Upper lobe of left lung (tissue), 6 donors: ENCODE data around the gene CTSS. TPM values are rescaled to one million over a fixed set of nuclear protein-coding genes. Genes with fewer than 3 reads are reported as not detected.
A peak's percentile ranks its signal among the peaks of the same experiment; 100 is the strongest.
"Not testable (repeated sequence)": the region's sequence is repeated elsewhere in the genome, so short reads cannot be mapped to it uniquely, and the experiment has no call there.

Experiments used
- ATAC-seq, 2 donors: fragments of 200-7000 bp; cut with Tn5 transposase; one replicate each; pipeline ENCODE4 v1.9.1; 2022; ENCODE audit warnings: mild to moderate bottlenecking in 2 of 2, moderate library complexity in 2 of 2; ENCODE audit not compliant: low FRiP score in 2 of 2
- DNase-seq, 2 donors: peaks; one replicate each; pipeline ENCODE4 v3.0.0-alpha.2; 2019 to 2020
- H3K27ac ChIP-seq, 4 donors: fragments of 200-600 bp; sonication (generic); one replicate each; pipeline ENCODE4 v1.5.1; 2016 to 2019
- H3K27me3 ChIP-seq, 4 donors: fragments of 200-600 bp; sonication (generic); one replicate each; pipeline ENCODE4 v1.5.1; 2017 to 2019
- H3K36me3 ChIP-seq, 4 donors: fragments of 200-600 bp; sonication (generic); one replicate each; pipeline ENCODE4 v1.5.1; 2016 to 2019
- H3K4me1 ChIP-seq, 4 donors: fragments of 200-600 bp; sonication (generic); one replicate each; pipeline ENCODE4 v1.5.1; 2018 to 2019
- H3K4me3 ChIP-seq, 4 donors: fragments of 200-600 bp; sonication (generic); one replicate each; pipeline ENCODE4 v1.5.1; 2017 to 2019; ENCODE audit warnings: mild to moderate bottlenecking in 2 of 4, moderate library complexity in 1 of 4
- H3K9me3 ChIP-seq, 4 donors: fragments of 200-600 bp; sonication (generic); one replicate each; pipeline ENCODE4 v1.5.1; 2018 to 2019
- CTCF ChIP-seq, 6 experiments: fragments of 450-650 bp in 4 of 6; fragments of 200-600 bp in 2 of 6; sonication (generic) in 2 of 6; IDR thresholded peaks; one replicate each; pipeline ENCODE4 v1.5.1; 2016 to 2019; ENCODE audit warnings: antibody characterized with exemption in 6 of 6
- EP300 ChIP-seq, 4 donors: sonication (generic); formaldehyde crosslinking; IDR thresholded peaks; one replicate each; pipeline ENCODE4 v1.5.1; 2017; ENCODE audit warnings: antibody characterized with exemption in 4 of 4, control low read depth in 2 of 4
- POLR2A ChIP-seq, 4 donors: fragments of 450-650 bp; IDR thresholded peaks; one replicate each; pipeline ENCODE4 v1.5.1; 2016 to 2017; ENCODE audit warnings: antibody characterized with exemption in 4 of 4, mild to moderate bottlenecking in 2 of 4
- POLR2AphosphoS5 ChIP-seq, 2 donors: sonication (generic); formaldehyde crosslinking; IDR thresholded peaks; one replicate each; pipeline ENCODE4 v1.5.1; 2017; ENCODE audit warnings: antibody characterized with exemption in 2 of 2
- WGBS, 2 donors: methylation state at CpG; one replicate each; pipeline ENCODE4 v1.1.5; 2017 to 2018; 5-methylcytosine and 5-hydroxymethylcytosine counted together
- total RNA-seq, 6 donors: library from RNA; depleted of rRNA in 4 of 6; stranded (reverse); fragments of >200 nt in 4 of 6; gene quantifications; one replicate each; pipeline versions ENCODE4 v1.1.0 to v1.2.1, GENCODE V29; 2016 to 2021
- donor health status: DM: no; HTN: no; CAD: no; lungs with moderate emphysema.
- donor health status: DM: no; HTN: yes; CAD: no; lungs with severe emphysema.

Gene CTSS
- total RNA-seq, 6 donors from 2014 or later, result 153 to 625 (median 455) TPM

DNA sequence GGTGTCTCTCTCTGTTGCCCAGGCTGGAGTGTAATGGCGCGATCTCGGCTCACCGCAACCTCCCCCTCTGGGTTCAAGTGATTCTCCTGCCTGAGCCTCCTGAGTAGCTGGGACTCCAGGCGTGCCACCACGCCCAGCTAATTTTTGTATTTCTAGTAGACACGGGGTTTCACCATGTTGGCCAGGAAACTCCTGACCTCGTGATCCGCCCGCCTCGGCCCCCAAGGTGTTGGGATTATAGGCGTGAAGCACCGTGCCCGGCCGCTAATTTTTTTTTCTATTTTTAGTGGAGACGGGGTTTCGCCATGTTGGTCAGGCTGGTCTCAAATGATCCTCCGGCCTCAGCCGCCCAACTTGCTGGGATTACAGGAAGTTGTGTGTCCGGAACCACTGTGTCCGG, 45.5 kb downstream of the CTSS start:
- Histone ChIP-seq H3K4me1 (no peaks in the 10 kb centered on the region), H3K36me3 (no peaks in the 10 kb centered on the region), H3K9me3 (no peaks in the 10 kb centered on the region), H3K27ac (no peak overlapping the region), H3K27me3 (no peaks in the 10 kb centered on the region), H3K4me3 (no peak overlapping the region)
- TF ChIP-seq POLR2AphosphoS5 (IDR thresholded peaks at IDR 0.05) (no peak), CTCF (IDR thresholded peaks at IDR 0.05) (no peak), EP300 (IDR thresholded peaks at IDR 0.05) (no peak), POLR2A (IDR thresholded peaks at IDR 0.05) (no peak)
- WGBS, 2 donors, result 95 to 96% methylated on average over 21 of the region's 21 CpGs
- DNase-seq, result peak in 1 of 2 donors; percentile 38
- no peak for ATAC-seq

DNA sequence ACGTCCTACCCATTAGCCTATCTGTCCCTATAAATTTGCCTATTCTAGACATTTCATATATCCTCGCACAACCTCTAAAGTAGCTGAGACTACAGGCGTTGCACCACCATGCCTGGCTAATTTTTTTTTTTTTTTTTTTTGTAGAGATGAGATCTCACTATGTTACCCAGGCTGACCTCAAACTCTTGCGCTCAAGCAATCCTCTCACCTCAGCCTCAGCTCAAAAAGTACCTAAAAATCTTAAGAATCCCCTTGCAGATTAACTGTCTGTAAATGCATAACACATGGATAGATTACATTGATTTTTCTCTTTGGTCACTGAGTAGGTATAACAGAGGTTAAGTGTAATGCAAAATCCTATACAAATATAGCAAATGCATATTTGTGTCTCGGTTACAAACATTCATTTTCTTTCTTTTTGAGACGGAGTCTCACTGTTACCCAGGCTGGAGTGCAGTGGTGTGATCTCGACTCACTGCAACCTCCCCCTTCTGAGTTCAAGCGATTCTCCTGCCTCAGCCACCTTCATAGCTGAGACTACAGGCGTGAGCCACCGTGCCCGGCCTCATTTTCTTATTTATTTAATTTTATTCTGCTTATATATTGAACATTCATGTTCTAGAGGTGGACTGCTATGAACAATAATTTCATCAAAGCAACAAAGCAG, 47.2 kb downstream of the CTSS start:
- H3K4me3 ChIP-seq, result no peak overlapping the region
- H3K27ac ChIP-seq, result no peak overlapping the region
- H3K27me3 ChIP-seq, result no peaks in the 10 kb centered on the region
- H3K4me1 ChIP-seq, result no peaks in the 10 kb centered on the region
- 79 to 83% methylated on average over 11 of the region's 11 CpGs for WGBS, 2 donors
- no peaks in the 10 kb centered on the region for H3K9me3 ChIP-seq
- no peaks in the 10 kb centered on the region for H3K36me3 ChIP-seq
- DNase-seq (no peak), ATAC-seq (no peak)
- TF ChIP-seq EP300 (IDR thresholded peaks at IDR 0.05) (no peak), CTCF (IDR thresholded peaks at IDR 0.05) (no peak), POLR2AphosphoS5 (IDR thresholded peaks at IDR 0.05) (no peak), POLR2A (IDR thresholded peaks at IDR 0.05) (no peak)

GRCh38 chr1:150709031-150709430, 56.5 kb downstream of the CTSS start:
- not testable (repeated sequence) for H3K27ac ChIP-seq, H3K27me3 ChIP-seq, H3K4me1 ChIP-seq, H3K36me3 ChIP-seq, H3K9me3 ChIP-seq, ATAC-seq, H3K4me3 ChIP-seq, DNase-seq
- WGBS, 2 donors, result 71% methylated on average over 1 of the region's 1 CpG

GRCh38 chr1:150708595-150708994, 57.0 kb downstream of the CTSS start:
- DNase-seq, result no peak
- H3K36me3 ChIP-seq, result no peaks in the 10 kb centered on the region
- H3K27me3 ChIP-seq, result no peaks in the 10 kb centered on the region
- no peak overlapping the region for H3K27ac ChIP-seq
- ATAC-seq, result no peak
- TF ChIP-seq POLR2A (IDR thresholded peaks at IDR 0.05), result no peak
- no peak for TF ChIP-seq CTCF (IDR thresholded peaks at IDR 0.05)
- no peak for TF ChIP-seq EP300 (IDR thresholded peaks at IDR 0.05)
- TF ChIP-seq POLR2AphosphoS5 (IDR thresholded peaks at IDR 0.05), result no peak
- WGBS, 2 donors, result 88 to 93% methylated on average over 2 of the region's 2 CpGs
- H3K4me1 ChIP-seq, result no peaks in the 10 kb centered on the region
- no peaks in the 10 kb centered on the region for H3K9me3 ChIP-seq
- no peak overlapping the region for H3K4me3 ChIP-seq

- ATAC-seq (no peak), DNase-seq (no peak)
- H3K36me3 ChIP-seq, result no peaks in the 10 kb centered on the region
- TF ChIP-seq EP300 (IDR thresholded peaks at IDR 0.05) (no peak), CTCF (IDR thresholded peaks at IDR 0.05) (no peak), POLR2A (IDR thresholded peaks at IDR 0.05) (no peak), POLR2AphosphoS5 (IDR thresholded peaks at IDR 0.05) (no peak)
- WGBS, 2 donors, result 50 to 65% methylated on average over 1 of the region's 1 CpG
- no peak overlapping the region for H3K27ac ChIP-seq
- no peaks in the 10 kb centered on the region for H3K27me3 ChIP-seq
- no peak overlapping the region for H3K4me3 ChIP-seq
- H3K4me1 ChIP-seq, result no peaks in the 10 kb centered on the region
- no peaks in the 10 kb centered on the region for H3K9me3 ChIP-seq
These were observed 59.5 kb downstream of the CTSS start for GRCh38 chr1:150706091-150706490.
